ENCODE data around the gene TNFSF8. TPM values are rescaled to one million over a fixed set of nuclear protein-coding genes. Genes with fewer than 3 reads are reported as not detected.

Gene TNFSF8
- total and polyA plus RNA-seq, 11 donors: 0.25 to 4.9 (median 0.74) TPM; not detected in 1

DNA sequence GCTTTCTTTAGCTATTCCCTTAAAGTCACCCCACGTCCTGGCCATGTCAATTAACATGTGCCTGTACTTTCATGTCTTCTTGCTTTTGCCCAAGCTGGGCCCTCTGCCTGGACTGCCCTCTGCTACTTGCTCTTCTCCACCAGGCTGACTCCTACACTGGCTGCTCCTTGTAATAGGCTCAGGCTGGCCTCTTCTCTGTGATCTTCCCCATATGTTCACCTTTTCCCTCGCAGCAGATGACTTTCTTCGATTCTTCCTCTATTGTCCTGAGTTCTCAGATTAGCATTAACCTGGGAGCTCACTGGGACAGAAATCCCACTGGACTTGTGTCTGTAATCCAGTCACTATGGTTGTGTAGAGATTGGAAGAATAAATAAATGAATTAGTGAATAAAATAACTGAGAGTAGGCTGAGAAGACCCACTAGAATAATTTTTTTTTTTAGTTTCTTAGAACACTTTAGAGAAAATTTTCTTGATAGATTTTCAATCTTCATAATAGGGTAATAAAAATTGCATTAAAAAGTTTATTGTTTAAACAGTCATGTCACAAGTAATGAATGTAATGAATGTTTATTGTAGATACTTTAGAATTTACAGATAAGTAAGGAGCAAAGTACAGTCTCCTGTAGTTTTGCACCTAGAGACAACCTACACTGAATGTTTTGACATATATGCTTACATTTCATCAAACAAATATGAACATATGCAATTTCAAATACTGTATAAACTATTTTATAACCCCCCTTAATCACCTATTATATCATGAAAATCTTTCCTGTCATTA, 77.1 kb downstream of the TNFSF8 start:
- DNase-seq: no peak
- Histone ChIP-seq H3K27me3 (no peaks in the 10 kb centered on the region), H3K36me3 (no peaks in the 10 kb centered on the region), H3K9me3 (no peaks in the 10 kb centered on the region), H3K4me1 (peaks cover 0 to 26% (median 0%) of the 10 kb centered on the region in 12 donors), H3K27ac (no peak overlapping the region), H3K4me3 (no peak overlapping the region)
- WGBS, 4 donors: 73 to 78% (median 77%) methylated on average over 3 of the region's 3 CpGs
- TF ChIP-seq, protein P1, sequence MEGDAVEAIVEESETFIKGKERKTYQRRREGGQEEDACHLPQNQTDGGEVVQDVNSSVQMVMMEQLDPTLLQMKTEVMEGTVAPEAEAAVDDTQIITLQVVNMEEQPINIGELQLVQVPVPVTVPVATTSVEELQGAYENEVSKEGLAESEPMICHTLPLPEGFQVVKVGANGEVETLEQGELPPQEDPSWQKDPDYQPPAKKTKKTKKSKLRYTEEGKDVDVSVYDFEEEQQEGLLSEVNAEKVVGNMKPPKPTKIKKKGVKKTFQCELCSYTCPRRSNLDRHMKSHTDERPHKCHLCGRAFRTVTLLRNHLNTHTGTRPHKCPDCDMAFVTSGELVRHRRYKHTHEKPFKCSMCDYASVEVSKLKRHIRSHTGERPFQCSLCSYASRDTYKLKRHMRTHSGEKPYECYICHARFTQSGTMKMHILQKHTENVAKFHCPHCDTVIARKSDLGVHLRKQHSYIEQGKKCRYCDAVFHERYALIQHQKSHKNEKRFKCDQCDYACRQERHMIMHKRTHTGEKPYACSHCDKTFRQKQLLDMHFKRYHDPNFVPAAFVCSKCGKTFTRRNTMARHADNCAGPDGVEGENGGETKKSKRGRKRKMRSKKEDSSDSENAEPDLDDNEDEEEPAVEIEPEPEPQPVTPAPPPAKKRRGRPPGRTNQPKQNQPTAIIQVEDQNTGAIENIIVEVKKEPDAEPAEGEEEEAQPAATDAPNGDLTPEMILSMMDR (IDR thresholded peaks at IDR 0.05): no peak
- TF ChIP-seq POLR2A (IDR thresholded peaks at IDR 0.05): no peak
- intact Hi-C loops (cut with DNase I): no loop called here
- no peak for ATAC-seq

DNA sequence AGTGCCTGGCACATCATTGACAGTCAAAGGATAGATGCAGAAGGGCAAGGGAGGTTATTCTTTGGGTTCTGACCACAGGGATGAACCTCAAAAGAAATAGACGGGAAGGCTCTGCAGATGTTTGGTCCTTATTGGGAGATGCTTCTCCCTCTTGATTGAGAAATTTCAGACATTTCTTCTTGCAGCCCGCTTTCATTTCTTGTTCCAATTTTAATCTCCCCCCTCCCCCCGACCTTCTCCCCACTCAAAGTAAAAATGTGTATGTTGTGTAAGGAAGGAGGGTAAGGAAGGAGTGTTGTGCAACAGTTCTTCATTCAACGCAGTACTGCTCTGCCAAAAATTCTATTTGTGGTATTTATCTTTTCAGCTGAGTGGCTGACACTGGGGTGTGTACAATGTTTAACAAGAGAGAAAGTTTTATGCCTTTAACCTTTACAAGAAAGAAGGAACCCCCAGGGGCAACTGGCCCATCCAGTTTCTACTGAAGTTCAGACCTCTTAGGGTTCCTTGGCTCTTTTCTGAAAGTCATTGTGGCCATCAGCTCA, 78.3 kb downstream of the TNFSF8 start:
- intact Hi-C loops (cut with DNase I): no loop called here
- no peak overlapping the region for H3K4me3 ChIP-seq
- no peaks in the 10 kb centered on the region for H3K9me3 ChIP-seq
- 54 to 66% (median 66%) methylated on average over 4 of the region's 4 CpGs for WGBS, 4 donors
- no peaks in the 10 kb centered on the region for H3K36me3 ChIP-seq
- peak overlapping the region in 1 of 12 donors; percentile 7 for H3K27ac ChIP-seq
- H3K27me3 ChIP-seq: no peaks in the 10 kb centered on the region
- no peak for TF ChIP-seq POLR2A (IDR thresholded peaks at IDR 0.05)
- TF ChIP-seq, protein P1 (IDR thresholded peaks at IDR 0.05): no peak
- peaks cover 0 to 26% (median 0%) of the 10 kb centered on the region in 12 donors for H3K4me1 ChIP-seq
- DNase-seq: no peak
- ATAC-seq: peak in 3 of 4 donors; percentile 37 to 47 (median 46)

DNA sequence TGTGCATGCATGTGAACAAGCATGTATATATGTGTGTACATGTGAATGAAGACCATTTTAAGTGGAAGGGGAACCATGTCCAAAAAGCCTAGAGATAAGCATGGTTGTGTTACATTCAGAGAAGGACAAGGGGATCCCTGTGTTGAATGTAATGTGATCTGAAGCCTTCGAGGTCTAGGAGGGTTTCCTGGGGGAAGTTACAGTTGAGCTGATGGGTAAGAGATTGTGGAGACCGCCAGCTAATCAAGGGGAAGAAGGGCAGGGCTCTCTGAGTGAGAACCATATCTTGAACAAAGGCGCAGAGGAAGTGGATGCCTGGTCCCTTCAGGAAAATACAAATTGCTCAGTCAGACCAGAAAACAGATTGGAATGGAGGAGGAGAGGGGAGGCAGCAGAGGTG, 79.1 kb downstream of the TNFSF8 start:
- no peak for ATAC-seq
- 42 to 50% (median 49%) methylated on average over 3 of the region's 3 CpGs for WGBS, 4 donors
- H3K27ac ChIP-seq: no peak overlapping the region

More for the DNA sequence above, 79.1 kb downstream of the TNFSF8 start:
- intact Hi-C loops (cut with DNase I): no loop called here
- TF ChIP-seq, protein P1 (IDR thresholded peaks at IDR 0.05): no peak
- TF ChIP-seq POLR2A (IDR thresholded peaks at IDR 0.05): no peak
- Histone ChIP-seq H3K27me3 (no peaks in the 10 kb centered on the region), H3K9me3 (no peaks in the 10 kb centered on the region), H3K36me3 (no peaks in the 10 kb centered on the region), H3K4me3 (no peak overlapping the region), H3K4me1 (peaks cover 0 to 26% (median 0%) of the 10 kb centered on the region in 12 donors)
- no peak for DNase-seq

Other genes with a start within 250 kb of the TNFSF8 start
- gene TEX48, start 248.4 kb downstream of the TNFSF8 start, total RNA-seq: not detected
- gene TEX48, start 248.4 kb downstream of the TNFSF8 start, polyA plus RNA-seq: not detected
- gene TNFSF15, start 124.6 kb downstream of the TNFSF8 start, total RNA-seq: 1 to 10 TPM in 1 of 9 donors, under 1 TPM in 4, not detected in 4; 0.06 to 1.4 (median 0.26) TPM
- gene TNFSF15, start 124.6 kb downstream of the TNFSF8 start, polyA plus RNA-seq: under 1 TPM in 1 of 2 donors, not detected in 1; 0.03 TPM
- 10 to 100 TPM in 4 of 9 donors, 1 to 10 TPM in 5; 2.3 to 98.7 (median 6.9) TPM for gene TNC, start 187.6 kb upstream of the TNFSF8 start, total RNA-seq
- 10 to 100 TPM in 1 of 2 donors, under 1 TPM in 1; 0.53 to 12.5 TPM for gene TNC, start 187.6 kb upstream of the TNFSF8 start, polyA plus RNA-seq

Measured in heart left ventricle (tissue), 16 donors.